CD14-positive monocyte (primary cell): ENCODE measurements around the gene RPRD1A. TPM values are rescaled to one million over a fixed set of nuclear protein-coding genes. Genes with fewer than 3 reads are reported as not detected.

Experiments used
- DNase-seq, 3 donors: peaks; one replicate each; pipeline ENCODE4 v3.0.0-alpha.2; 2011 to 2022
- H2AFZ ChIP-seq: 2 replicates; pipeline ENCODE4 v1.6.0; 2012; ENCODE audit warnings: mild to moderate bottlenecking, low read depth, low read length, inconsistent platforms; ENCODE audit not compliant: insufficient read depth, poor library complexity, severe bottlenecking
- H3K27ac ChIP-seq, 2 donors: 1 replicate in 1 of 2; 2 replicates in 1 of 2; pipeline ENCODE4 v1.5.1; 2012 to 2013; ENCODE audit warnings: low read length in 2 of 2, control low read depth in 1 of 2, inconsistent platforms in 1 of 2, low read depth in 1 of 2, mild to moderate bottlenecking in 1 of 2
- H3K27me3 ChIP-seq, 2 donors: one replicate each; pipeline versions ENCODE4 v1.6.0 to v1.6.1; 2011 to 2013; ENCODE audit warnings: low read length in 2 of 2; ENCODE audit not compliant: control insufficient read depth in 2 of 2, insufficient read depth in 2 of 2
- H3K36me3 ChIP-seq, 2 donors: replicated peaks in 1 of 2; 1 replicate in 1 of 2; 2 replicates in 1 of 2; pipeline versions ENCODE4 v1.5.1 to v1.6.1; 2012 to 2013; ENCODE audit warnings: low read length in 2 of 2, control low read depth in 1 of 2, inconsistent platforms in 1 of 2, mild to moderate bottlenecking in 1 of 2; ENCODE audit not compliant: insufficient read depth in 2 of 2, control insufficient read depth in 1 of 2
- H3K4me1 ChIP-seq, 2 donors: 1 replicate in 1 of 2; 2 replicates in 1 of 2; pipeline versions ENCODE4 v1.5.1 to v1.6.1; 2012 to 2013; ENCODE audit warnings: low read length in 2 of 2, control low read depth in 1 of 2, inconsistent platforms in 1 of 2, mild to moderate bottlenecking in 1 of 2, moderate library complexity in 1 of 2; ENCODE audit not compliant: insufficient read depth in 2 of 2, control insufficient read depth in 1 of 2
- H3K4me2 ChIP-seq: replicated peaks from 2 replicates; pipeline ENCODE3; 2012; ENCODE audit warnings: low read length, moderate library complexity, mild to moderate bottlenecking; ENCODE audit not compliant: poor library complexity, severe bottlenecking; ENCODE audit errors: extremely low read depth
- H3K4me3 ChIP-seq, 3 experiments: fragments of 200-600 bp in 1 of 3; sonication (generic) in 1 of 3; replicated peaks in 1 of 3; 1 replicate in 2 of 3; 2 replicates in 1 of 3; pipeline ENCODE4 v1.5.1; 2011 to 2013; ENCODE audit warnings: low read length in 3 of 3, mild to moderate bottlenecking in 3 of 3, control low read depth in 2 of 3, low read depth in 2 of 3, inconsistent platforms in 1 of 3, moderate library complexity in 1 of 3
- H3K79me2 ChIP-seq: 2 replicates; pipeline ENCODE4 v1.6.0; 2012; ENCODE audit warnings: mild to moderate bottlenecking, control low read depth, inconsistent platforms, low read length, moderate library complexity; ENCODE audit not compliant: insufficient read depth
- H3K9ac ChIP-seq: 2 replicates; pipeline ENCODE4 v1.6.0; 2017; ENCODE audit warnings: low read length, mild to moderate bottlenecking; ENCODE audit not compliant: insufficient read depth, poor library complexity, severe bottlenecking
- H3K9me3 ChIP-seq, 2 donors: replicated peaks in 1 of 2; 1 replicate in 1 of 2; 2 replicates in 1 of 2; pipeline versions ENCODE4 v1.5.1 to v1.6.1; 2012 to 2013; ENCODE audit warnings: low read length in 2 of 2, control low read depth in 1 of 2; ENCODE audit not compliant: control insufficient read depth in 1 of 2, insufficient read depth in 1 of 2
- H4K20me1 ChIP-seq: 2 replicates; pipeline ENCODE4 v1.6.0; 2012; ENCODE audit warnings: mild to moderate bottlenecking, low read length, control low read depth, moderate library complexity; ENCODE audit not compliant: insufficient read depth
- H3K27ac Mint-ChIP-seq, 7 donors: one replicate each; pipeline ENCODE4 v1.8.0; 2020; ENCODE audit warnings: mild to moderate bottlenecking in 7 of 7, mixed read lengths in 7 of 7, moderate library complexity in 6 of 7, inconsistent platforms in 2 of 7
- H3K27me3 Mint-ChIP-seq, 3 donors: one replicate each; pipeline ENCODE4 v1.8.0; 2021 to 2022; ENCODE audit warnings: low read depth in 3 of 3, mild to moderate bottlenecking in 3 of 3, mixed read lengths in 3 of 3, moderate library complexity in 3 of 3, inconsistent platforms in 1 of 3
- H3K36me3 Mint-ChIP-seq, 2 donors: one replicate each; pipeline ENCODE4 v1.8.0; 2020; ENCODE audit warnings: mixed read lengths in 2 of 2, inconsistent platforms in 1 of 2, mild to moderate bottlenecking in 1 of 2
- H3K4me1 Mint-ChIP-seq: one replicate; pipeline ENCODE4 v1.8.0; 2020; ENCODE audit warnings: mild to moderate bottlenecking, mixed read lengths
- H3K4me3 Mint-ChIP-seq, 2 donors: one replicate each; pipeline ENCODE4 v1.8.0; 2020; ENCODE audit warnings: mild to moderate bottlenecking in 2 of 2, mixed read lengths in 2 of 2, moderate library complexity in 1 of 2
- H3K9me3 Mint-ChIP-seq, 7 donors: one replicate each; pipeline ENCODE4 v1.8.0; 2020 to 2022; ENCODE audit warnings: mixed read lengths in 7 of 7, mild to moderate bottlenecking in 6 of 7, moderate library complexity in 6 of 7, inconsistent platforms in 2 of 7
- WGBS: methylation state at CpG from one replicate; pipeline ENCODE4 v1.1.5; 2013; ENCODE audit warnings: missing lambda C conversion rate; ENCODE audit not compliant: insufficient coverage; 5-methylcytosine and 5-hydroxymethylcytosine counted together
- intact Hi-C, 2 donors: fragments of 100-400 bp; cut with micrococcal nuclease; formaldehyde crosslinking; loops; one replicate each; pipeline versions ENCODE4 v1.15.0 to v1.15.1; 2023
- polyA plus RNA-seq, 3 donors: library from polyadenylated mRNA; depleted of rRNA in 1 of 3; unstranded in 2 of 3; stranded (reverse) in 1 of 3; fragments of 300-500 nt in 2 of 3; fragments of >200 nt in 1 of 3; fragmentation: Illumina TruSeq in 2 of 3; gene quantifications; 1 replicate in 2 of 3; 2 replicates in 1 of 3; pipeline ENCODE4 v1.2.3, GENCODE V29; 2012 to 2021
- TF ChIP-seq, protein P1 (sequence below): fragments of 200-600 bp; IDR thresholded peaks from one replicate; pipeline ENCODE4 v1.8.0; 2022; ENCODE audit warnings: antibody characterized with exemption, mild to moderate bottlenecking

Gene RPRD1A
- polyA plus RNA-seq, 3 donors = 10.0 to 30.3 (median 10.9) TPM

DNA sequence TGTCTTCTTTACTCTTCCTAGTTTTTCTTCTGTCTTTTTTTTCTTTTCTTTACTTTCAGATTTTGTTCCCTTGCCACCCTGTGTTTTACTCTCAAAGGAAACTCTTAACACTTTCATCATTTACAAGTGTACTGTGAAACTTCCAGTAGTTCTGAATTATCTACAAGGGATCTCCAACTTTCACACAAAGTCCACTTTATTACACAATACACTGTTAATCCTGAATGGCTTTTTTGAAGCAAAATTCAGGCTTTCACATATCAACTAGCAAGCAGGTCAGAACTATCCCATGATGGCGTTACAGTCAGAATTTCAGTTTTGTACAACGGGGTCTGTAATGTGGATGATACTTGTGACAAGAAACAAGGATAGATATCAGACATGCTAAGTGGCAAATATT, 60.4 kb downstream of the RPRD1A start:
- H3K9me3 ChIP-seq = no peaks in the 10 kb centered on the region

DNA sequence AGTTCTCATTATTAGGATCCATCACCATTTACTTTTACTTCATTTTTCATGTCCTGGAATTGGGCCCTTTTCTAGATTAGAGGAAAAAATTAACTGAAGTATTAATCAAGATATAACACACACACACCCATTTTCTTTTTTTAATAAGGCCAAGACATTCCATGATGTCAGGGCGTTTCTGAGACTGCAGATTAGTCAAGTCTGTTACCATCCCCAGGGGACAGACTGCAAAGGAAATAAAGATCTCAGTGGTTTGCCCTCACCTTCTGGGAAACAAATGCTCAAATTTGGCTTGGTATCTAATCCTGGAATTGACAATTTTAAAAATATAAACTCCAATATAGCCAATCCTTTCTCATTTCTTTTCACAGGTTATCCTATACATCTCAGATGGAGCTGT, 67.4 kb downstream of the RPRD1A start:
- 100% methylated on average over 1 of the region's 1 CpG for WGBS
- H3K79me2 ChIP-seq = no peaks in the 10 kb centered on the region
- peaks cover under 1% of the 10 kb centered on the region for H3K4me1 Mint-ChIP-seq

More for the DNA sequence above, 60.4 kb downstream of the RPRD1A start:
- H3K4me1 ChIP-seq = no peaks in the 10 kb centered on the region
- no peak overlapping the region for H3K4me2 ChIP-seq
- H3K36me3 Mint-ChIP-seq = no peaks in the 10 kb centered on the region
- no peak overlapping the region for H3K27ac Mint-ChIP-seq
- no peak overlapping the region for H2AFZ ChIP-seq
- H3K27ac ChIP-seq = no peak overlapping the region
- no peaks in the 10 kb centered on the region for H3K36me3 ChIP-seq
- H3K27me3 Mint-ChIP-seq = peaks cover 0 to 5% (median 0%) of the 10 kb centered on the region in 3 donors
- H3K9me3 Mint-ChIP-seq = no peaks in the 10 kb centered on the region
- TF ChIP-seq, protein P1, sequence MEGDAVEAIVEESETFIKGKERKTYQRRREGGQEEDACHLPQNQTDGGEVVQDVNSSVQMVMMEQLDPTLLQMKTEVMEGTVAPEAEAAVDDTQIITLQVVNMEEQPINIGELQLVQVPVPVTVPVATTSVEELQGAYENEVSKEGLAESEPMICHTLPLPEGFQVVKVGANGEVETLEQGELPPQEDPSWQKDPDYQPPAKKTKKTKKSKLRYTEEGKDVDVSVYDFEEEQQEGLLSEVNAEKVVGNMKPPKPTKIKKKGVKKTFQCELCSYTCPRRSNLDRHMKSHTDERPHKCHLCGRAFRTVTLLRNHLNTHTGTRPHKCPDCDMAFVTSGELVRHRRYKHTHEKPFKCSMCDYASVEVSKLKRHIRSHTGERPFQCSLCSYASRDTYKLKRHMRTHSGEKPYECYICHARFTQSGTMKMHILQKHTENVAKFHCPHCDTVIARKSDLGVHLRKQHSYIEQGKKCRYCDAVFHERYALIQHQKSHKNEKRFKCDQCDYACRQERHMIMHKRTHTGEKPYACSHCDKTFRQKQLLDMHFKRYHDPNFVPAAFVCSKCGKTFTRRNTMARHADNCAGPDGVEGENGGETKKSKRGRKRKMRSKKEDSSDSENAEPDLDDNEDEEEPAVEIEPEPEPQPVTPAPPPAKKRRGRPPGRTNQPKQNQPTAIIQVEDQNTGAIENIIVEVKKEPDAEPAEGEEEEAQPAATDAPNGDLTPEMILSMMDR = no peak
- intact Hi-C loops = no loop called here
- no CpG with 5 or more reads among the region's 2 CpGs for WGBS
- H4K20me1 ChIP-seq = no peaks in the 10 kb centered on the region
- no peaks in the 10 kb centered on the region for H3K79me2 ChIP-seq
- DNase-seq = no peak
- H3K4me1 Mint-ChIP-seq = no peaks in the 10 kb centered on the region
- H3K4me3 ChIP-seq = no peak overlapping the region
- H3K27me3 ChIP-seq = no peaks in the 10 kb centered on the region
- H3K9ac ChIP-seq = no peak overlapping the region
- H3K4me3 Mint-ChIP-seq = no peak overlapping the region

More for the DNA sequence above, 67.4 kb downstream of the RPRD1A start:
- no peak for DNase-seq
- H3K4me3 Mint-ChIP-seq = no peak overlapping the region
- Histone ChIP-seq H4K20me1 (no peaks in the 10 kb centered on the region), H3K4me2 (no peak overlapping the region), H3K36me3 (no peaks in the 10 kb centered on the region), H3K27ac (no peak overlapping the region), H2AFZ (no peak overlapping the region), H3K9me3 (no peaks in the 10 kb centered on the region), H3K4me1 (no peaks in the 10 kb centered on the region), H3K4me3 (no peak overlapping the region), H3K9ac (no peak overlapping the region), H3K27me3 (no peaks in the 10 kb centered on the region)
- intact Hi-C loops = no loop called here
- TF ChIP-seq, protein P1 = no peak
- H3K9me3 Mint-ChIP-seq = no peaks in the 10 kb centered on the region
- H3K36me3 Mint-ChIP-seq = peaks cover 3% of the 10 kb centered on the region in 2 donors
- H3K27ac Mint-ChIP-seq = no peak overlapping the region
- H3K27me3 Mint-ChIP-seq = peaks cover 0 to 3% (median 0%) of the 10 kb centered on the region in 3 donors
